PC-3 (cell line): ENCODE measurements around the gene RFC1. TPM values are rescaled to one million over a fixed set of nuclear protein-coding genes. Genes with fewer than 3 reads are reported as not detected.
"Not testable (repeated sequence)": the region's sequence is repeated elsewhere in the genome, so short reads cannot be mapped to it uniquely, and the experiment has no call there.

Experiments
- ATAC-seq: fragments of 200-7000 bp; cut with Tn5 transposase; 2 replicates; pipeline ENCODE4 v1.9.1; 2020; ENCODE audit warnings: mild to moderate bottlenecking, moderate library complexity
- BruUV-seq: library from RNA; stranded (reverse); fragments of 400-500 nt; replicated peaks from 2 replicates; lab custom pipeline; 2021; lab: Mats Ljungman, UMichigan
- CTCF ChIA-PET: fragments of 300-600 bp; sonication (Branson Sonifier 250); formaldehyde crosslinking; loops from one replicate; lab custom pipeline; 2022; ENCODE audit warnings: antibody characterized with exemption; lab: Charles Lee
- POLR2A ChIA-PET: fragments of 300-600 bp; sonication (Branson Sonifier 250); formaldehyde crosslinking; loops from one replicate; lab custom pipeline; 2022; ENCODE audit warnings: antibody characterized with exemption; ENCODE audit not compliant: unreplicated experiment; lab: Charles Lee
- DNase-seq: peaks from one replicate; pipeline ENCODE4 v3.0.0-alpha.2; 2015
- H2AFZ ChIP-seq: fragments of 300-600 bp; sonication (generic); 2 replicates; pipeline ENCODE4 v1.6.0; 2016; ENCODE audit warnings: antibody characterized with exemption, low read length
- H3F3A ChIP-seq: fragments of 300-600 bp; sonication (generic); one replicate; pipeline ENCODE4 v1.6.0; 2017; ENCODE audit warnings: antibody characterized with exemption, low read length, control low read depth, mild to moderate bottlenecking; ENCODE audit not compliant: unreplicated experiment
- H3K27ac ChIP-seq: fragments of 300-600 bp; sonication (generic); 2 replicates; pipeline ENCODE4 v1.5.1; 2016; ENCODE audit warnings: mild to moderate bottlenecking, low read length
- H3K27me3 ChIP-seq: fragments of 300-600 bp; sonication (generic); 2 replicates; pipeline ENCODE4 v1.6.1; 2016; ENCODE audit warnings: low read length, mixed read lengths
- H3K36me3 ChIP-seq: fragments of 300-600 bp; sonication (generic); 2 replicates; pipeline ENCODE4 v1.6.1; 2016; ENCODE audit warnings: low read depth, mixed run types, low read length, mixed read lengths
- H3K4me1 ChIP-seq: fragments of 300-600 bp; sonication (generic); 2 replicates; pipeline ENCODE4 v1.5.1; 2016; ENCODE audit warnings: low read length; ENCODE audit not compliant: insufficient read depth
- H3K4me2 ChIP-seq: fragments of 300-600 bp; sonication (generic); 2 replicates; pipeline ENCODE4 v1.6.0; 2016; ENCODE audit warnings: low read length
- H3K4me3 ChIP-seq: fragments of 300-600 bp; sonication (generic); 2 replicates; pipeline ENCODE4 v1.5.1; 2016; ENCODE audit warnings: mild to moderate bottlenecking, low read length, mixed read lengths
- H3K79me2 ChIP-seq: fragments of 300-600 bp; sonication (generic); 2 replicates; pipeline ENCODE4 v1.6.1; 2017; ENCODE audit warnings: low read length, mixed read lengths
- H3K9ac ChIP-seq: fragments of 300-600 bp; sonication (generic); 2 replicates; pipeline ENCODE4 v1.6.0; 2016; ENCODE audit warnings: mild to moderate bottlenecking, low read length
- H3K9me2 ChIP-seq: fragments of 300-600 bp; sonication (generic); replicated peaks from 2 replicates; pipeline ENCODE4 v1.6.1; 2016; ENCODE audit warnings: mixed run types, low read length, mixed read lengths
- H3K9me3 ChIP-seq: fragments of 300-600 bp; sonication (generic); 2 replicates; pipeline ENCODE4 v1.6.1; 2016; ENCODE audit warnings: low read length, mixed read lengths
- H4K20me1 ChIP-seq: fragments of 300-600 bp; sonication (generic); 2 replicates; pipeline ENCODE4 v1.6.1; 2016; ENCODE audit warnings: low read length, mixed read lengths
- CTCF ChIP-seq: fragments of 300-600 bp; sonication (generic); conservative IDR thresholded peaks from 2 replicates; pipeline ENCODE4 v1.5.1; 2017; ENCODE audit warnings: antibody characterized with exemption, low read depth, mild to moderate bottlenecking, low read length
- EZH2 ChIP-seq: fragments of 300-600 bp; sonication (generic); IDR thresholded peaks from one replicate; pipeline ENCODE4 v1.6.1; 2017; ENCODE audit warnings: antibody characterized with exemption, mild to moderate bottlenecking, low read length; ENCODE audit not compliant: unreplicated experiment
- EZH2phosphoT487 ChIP-seq: fragments of 300-600 bp; sonication (generic); IDR thresholded peaks from 2 replicates; pipeline ENCODE4 v1.6.1; 2018; ENCODE audit warnings: mild to moderate bottlenecking, antibody characterized with exemption, low read length, borderline replicate concordance
- intact Hi-C: fragments of 100-400 bp; cut with micrococcal nuclease; formaldehyde crosslinking; loops from 2 replicates; pipeline ENCODE4 v1.9.0; 2023
- total RNA-seq: library from RNA; depleted of rRNA; stranded (reverse); fragments of >200 nt; gene quantifications from 2 replicates; pipeline ENCODE4 v1.2.3, GENCODE V29; 2014

RFC1 gene
- total RNA-seq, 1 experiment from 2014 or later, result 43.9 TPM

DNA sequence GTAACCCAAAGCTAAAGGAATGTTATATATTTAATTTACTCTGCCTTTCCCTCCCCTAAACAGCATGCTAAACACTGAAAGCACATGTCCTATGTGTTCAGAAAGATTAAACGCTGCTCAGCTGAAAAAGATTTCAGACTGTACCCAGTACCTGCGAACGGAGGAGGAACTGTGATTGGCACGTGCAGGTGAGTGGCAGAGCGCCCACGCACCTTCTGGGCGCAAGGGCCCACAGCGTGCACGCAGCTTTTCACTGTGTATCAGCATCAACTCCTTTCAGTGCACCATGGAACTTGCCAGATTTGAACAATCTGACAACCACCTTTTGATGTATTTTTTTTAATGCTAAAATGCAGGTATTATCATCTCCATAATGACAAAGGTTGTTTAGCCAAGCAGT, 87.7 kb downstream of the RFC1 start:
- Histone ChIP-seq H3K36me3 (peaks cover 8% of the 10 kb centered on the region), H3K4me3 (no peak overlapping the region), H3K79me2 (no peaks in the 10 kb centered on the region), H2AFZ (no peak overlapping the region), H3K4me1 (no peaks in the 10 kb centered on the region), H4K20me1 (no peaks in the 10 kb centered on the region), H3K9me2 (no peaks in the 10 kb centered on the region), H3K4me2 (no peak overlapping the region), H3K9ac (no peak overlapping the region), H3K27me3 (no peaks in the 10 kb centered on the region), H3K27ac (no peak overlapping the region), H3F3A (no peaks in the 10 kb centered on the region), H3K9me3 (no peaks in the 10 kb centered on the region)
- no TSS peak for BruUV-seq
- CTCF ChIA-PET, result no interaction called here
- no peak for DNase-seq
- POLR2A ChIA-PET, result no interaction called here
- intact Hi-C loops, result no loop called here
- ATAC-seq, result no peak
- TF ChIP-seq CTCF (no peak), EZH2phosphoT487 (no peak), EZH2 (no peak)

DNA sequence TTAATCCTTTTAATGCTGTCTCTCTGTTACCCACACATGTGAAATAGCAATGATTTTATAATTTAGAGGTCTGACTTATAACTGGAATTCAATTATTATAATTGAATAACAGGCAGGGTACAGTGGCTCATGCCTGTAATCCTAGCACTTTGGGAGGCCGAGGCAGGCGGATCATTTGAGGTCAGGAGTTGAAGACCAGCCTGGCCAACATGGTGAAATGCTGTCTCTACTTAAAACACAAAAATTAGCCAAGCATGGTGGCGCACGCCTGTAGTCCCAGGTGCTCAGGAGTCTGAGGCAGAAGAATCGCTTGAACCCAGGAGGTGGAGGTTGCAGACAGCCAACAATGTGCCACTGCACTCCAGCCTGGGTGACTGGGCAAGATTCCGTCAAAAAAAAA, 88.5 kb downstream of the RFC1 start:
- BruUV-seq, H3K4me1 ChIP-seq, H3K27me3 ChIP-seq, H3K36me3 ChIP-seq, H2AFZ ChIP-seq, H3K27ac ChIP-seq, CTCF ChIA-PET, H3K79me2 ChIP-seq, H3K4me2 ChIP-seq, H3K9me3 ChIP-seq, H3K9ac ChIP-seq, H3K9me2 ChIP-seq, POLR2A ChIA-PET, intact Hi-C loops, H3K4me3 ChIP-seq, DNase-seq, H4K20me1 ChIP-seq, ATAC-seq, H3F3A ChIP-seq: not testable (repeated sequence)

GRCh38 chr4:39274503-39274902, 91.7 kb downstream of the RFC1 start:
- TF ChIP-seq CTCF (no peak), EZH2phosphoT487 (no peak), EZH2 (no peak)
- H3K79me2 ChIP-seq, result no peaks in the 10 kb centered on the region
- H3K4me1 ChIP-seq, result no peaks in the 10 kb centered on the region
- no peak overlapping the region for H3K4me3 ChIP-seq
- H3F3A ChIP-seq, result no peaks in the 10 kb centered on the region
- POLR2A ChIA-PET, result no interaction called here
- BruUV-seq, result no TSS peak
- H3K9me3 ChIP-seq, result no peaks in the 10 kb centered on the region
- no peak overlapping the region for H3K4me2 ChIP-seq
- H4K20me1 ChIP-seq, result no peaks in the 10 kb centered on the region
- H3K9ac ChIP-seq, result no peak overlapping the region
- H2AFZ ChIP-seq, result no peak overlapping the region
- no peaks in the 10 kb centered on the region for H3K9me2 ChIP-seq
- no peaks in the 10 kb centered on the region for H3K36me3 ChIP-seq
- H3K27me3 ChIP-seq, result no peaks in the 10 kb centered on the region
- ATAC-seq, result no peak
- no peak for DNase-seq
- intact Hi-C loops, result no loop called here
- no peak overlapping the region for H3K27ac ChIP-seq
- CTCF ChIA-PET, result no interaction called here
